ENCODE data around the gene HDAC11. TPM values are rescaled to one million over a fixed set of nuclear protein-coding genes. Genes with fewer than 3 reads are reported as not detected.
"Not testable (repeated sequence)": the region's sequence is repeated elsewhere in the genome, so short reads cannot be mapped to it uniquely, and the experiment has no call there.

The HDAC11 gene
- polyA plus RNA-seq, 1 experiment = 7.1 TPM

DNA sequence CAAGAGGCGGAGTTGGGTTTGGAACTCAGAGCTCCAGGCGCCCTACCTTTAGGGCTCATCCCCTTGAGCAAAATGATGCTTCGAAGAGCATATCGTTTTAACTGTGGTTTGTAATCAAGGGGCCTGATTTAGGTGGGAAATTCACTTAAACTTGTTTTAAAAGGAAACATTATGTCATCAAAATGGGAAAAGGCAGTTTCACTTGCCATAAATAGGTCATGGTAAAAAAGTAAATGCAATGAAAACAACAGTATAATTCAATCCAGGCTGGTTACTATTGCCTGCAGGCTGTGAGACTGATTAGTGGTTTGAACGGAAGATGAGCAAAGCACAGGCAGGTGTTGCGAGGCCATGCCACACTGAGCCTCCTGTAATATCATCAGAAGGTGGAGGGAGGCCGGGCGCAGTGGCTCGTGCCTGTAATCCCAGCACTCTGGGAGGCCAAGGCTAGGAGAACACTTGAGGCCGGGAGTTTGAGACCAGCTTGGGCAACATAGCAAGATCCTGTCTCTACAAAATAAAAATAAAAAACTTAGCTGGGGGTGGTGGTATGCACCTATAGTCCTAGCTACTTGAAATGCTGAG lies 2.1 kb downstream of the HDAC11 start:
- TF ChIP-seq, protein P1, sequence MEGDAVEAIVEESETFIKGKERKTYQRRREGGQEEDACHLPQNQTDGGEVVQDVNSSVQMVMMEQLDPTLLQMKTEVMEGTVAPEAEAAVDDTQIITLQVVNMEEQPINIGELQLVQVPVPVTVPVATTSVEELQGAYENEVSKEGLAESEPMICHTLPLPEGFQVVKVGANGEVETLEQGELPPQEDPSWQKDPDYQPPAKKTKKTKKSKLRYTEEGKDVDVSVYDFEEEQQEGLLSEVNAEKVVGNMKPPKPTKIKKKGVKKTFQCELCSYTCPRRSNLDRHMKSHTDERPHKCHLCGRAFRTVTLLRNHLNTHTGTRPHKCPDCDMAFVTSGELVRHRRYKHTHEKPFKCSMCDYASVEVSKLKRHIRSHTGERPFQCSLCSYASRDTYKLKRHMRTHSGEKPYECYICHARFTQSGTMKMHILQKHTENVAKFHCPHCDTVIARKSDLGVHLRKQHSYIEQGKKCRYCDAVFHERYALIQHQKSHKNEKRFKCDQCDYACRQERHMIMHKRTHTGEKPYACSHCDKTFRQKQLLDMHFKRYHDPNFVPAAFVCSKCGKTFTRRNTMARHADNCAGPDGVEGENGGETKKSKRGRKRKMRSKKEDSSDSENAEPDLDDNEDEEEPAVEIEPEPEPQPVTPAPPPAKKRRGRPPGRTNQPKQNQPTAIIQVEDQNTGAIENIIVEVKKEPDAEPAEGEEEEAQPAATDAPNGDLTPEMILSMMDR (IDR thresholded peaks at IDR 0.05; ENCODE audit: low read depth, low read length) = no peak
- ChIA-PET POLR2A (no interaction called here), CTCF (interaction anchor here (1.2 to 8.7 kb wide), 7 partner anchors 13 to 390 kb away, joined by 3 to 58 read pairs (median 11); no protein-coding TSS in a partner anchor)
- H3K9me3 ChIP-seq (ENCODE audit: control insufficient read depth, insufficient read depth, low read length) = no peaks in the 10 kb centered on the region; the same call in 1 of the 2 replicates
- H3K27ac ChIP-seq (ENCODE audit: low read depth, low read length) = no peak overlapping the region
- no peaks in the 10 kb centered on the region for H3K27me3 ChIP-seq (ENCODE audit: control insufficient read depth, insufficient read depth, low read length)
- no peak overlapping the region for H3K4me3 ChIP-seq (ENCODE audit: low read depth, low read length)
- DNase-seq (ENCODE audit: low read depth, low spot score) = no peak

DNA sequence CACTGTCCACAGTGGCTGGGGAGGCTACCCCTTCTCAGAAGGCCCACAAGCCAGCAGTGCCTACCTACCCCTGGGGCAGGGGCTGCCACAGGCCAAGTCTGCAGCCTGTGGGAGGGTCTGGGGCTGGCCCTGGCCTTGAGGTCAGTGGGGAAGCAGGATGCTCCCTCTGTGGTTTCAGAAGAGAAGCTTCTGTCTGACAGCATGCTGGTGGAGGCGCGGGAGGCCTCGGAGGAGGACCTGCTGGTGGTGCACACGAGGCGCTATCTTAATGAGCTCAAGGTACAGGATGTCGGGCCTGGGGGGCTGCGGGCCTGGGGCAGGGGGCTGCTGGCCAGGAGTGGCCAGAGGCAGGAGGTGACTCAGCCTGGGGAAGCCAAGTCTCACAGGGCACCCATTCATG lies 3.2 kb downstream of the HDAC11 start:
- Histone ChIP-seq H3K27me3 (ENCODE audit: control insufficient read depth, insufficient read depth, low read length) (no peaks in the 10 kb centered on the region), H3K4me3 (ENCODE audit: low read depth, low read length) (no peak overlapping the region), H3K9me3 (ENCODE audit: control insufficient read depth, insufficient read depth, low read length) (no peaks in the 10 kb centered on the region; the same call in 1 of the 2 replicates), H3K27ac (ENCODE audit: low read depth, low read length) (no peak overlapping the region)
- POLR2A ChIA-PET = no interaction called here
- TF ChIP-seq, protein P1 (IDR thresholded peaks at IDR 0.05; ENCODE audit: low read depth, low read length) = no peak
- DNase-seq (ENCODE audit: low read depth, low spot score) = no peak
- CTCF ChIA-PET = interaction anchor here (0.6 to 8.7 kb wide), 6 partner anchors 12 to 754 kb away, joined by 3 to 58 read pairs (median 5); no protein-coding TSS in a partner anchor

DNA sequence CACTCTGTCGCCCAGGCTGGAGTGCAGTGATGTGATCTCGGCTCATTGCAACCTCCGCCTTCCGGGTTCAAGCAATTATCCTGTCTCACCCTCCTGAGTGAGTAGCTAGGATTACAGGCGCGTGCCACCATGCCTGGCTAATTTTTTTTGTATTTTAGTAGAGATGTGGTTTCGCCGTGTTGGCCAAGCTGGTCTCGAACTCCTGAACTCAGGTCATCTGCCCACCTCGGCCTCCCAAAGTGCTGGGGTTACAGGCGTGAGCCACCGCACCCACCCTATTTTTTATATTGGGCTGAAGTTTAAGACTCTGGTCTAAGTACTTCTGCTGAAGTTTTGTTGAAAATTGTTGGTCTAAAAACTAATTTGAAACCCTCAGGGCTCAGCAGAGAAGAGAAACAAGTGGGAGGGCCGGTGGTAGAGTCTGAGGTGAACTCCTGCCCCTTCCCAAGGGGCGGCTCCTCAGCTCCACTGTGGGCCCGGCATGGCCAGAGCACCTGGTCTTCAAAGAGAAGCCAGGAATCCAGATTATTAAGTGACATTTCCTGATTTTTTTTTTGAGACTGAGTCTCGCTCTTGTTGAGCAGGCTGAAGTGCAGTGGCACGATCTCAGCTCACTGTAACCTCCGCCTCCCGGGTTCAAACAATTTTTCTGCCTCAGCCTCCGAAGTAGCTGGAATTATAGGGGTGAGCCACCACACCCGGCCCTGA lies 4.0 kb downstream of the HDAC11 start:
- H3K27ac ChIP-seq (ENCODE audit: low read depth, low read length) = no peak overlapping the region
- H3K4me3 ChIP-seq (ENCODE audit: low read depth, low read length) = no peak overlapping the region
- TF ChIP-seq, protein P1 (IDR thresholded peaks at IDR 0.05; ENCODE audit: low read depth, low read length) = no peak
- no peaks in the 10 kb centered on the region; the same call in 1 of the 2 replicates for H3K9me3 ChIP-seq (ENCODE audit: control insufficient read depth, insufficient read depth, low read length)
- no peaks in the 10 kb centered on the region for H3K27me3 ChIP-seq (ENCODE audit: control insufficient read depth, insufficient read depth, low read length)
- CTCF ChIA-PET = interaction anchor here (0.9 to 8.7 kb wide), 4 partner anchors 11 to 392 kb away, joined by 3 to 58 read pairs (median 14); no protein-coding TSS in a partner anchor
- DNase-seq (ENCODE audit: low read depth, low spot score) = no peak
- POLR2A ChIA-PET = no interaction called here

DNA sequence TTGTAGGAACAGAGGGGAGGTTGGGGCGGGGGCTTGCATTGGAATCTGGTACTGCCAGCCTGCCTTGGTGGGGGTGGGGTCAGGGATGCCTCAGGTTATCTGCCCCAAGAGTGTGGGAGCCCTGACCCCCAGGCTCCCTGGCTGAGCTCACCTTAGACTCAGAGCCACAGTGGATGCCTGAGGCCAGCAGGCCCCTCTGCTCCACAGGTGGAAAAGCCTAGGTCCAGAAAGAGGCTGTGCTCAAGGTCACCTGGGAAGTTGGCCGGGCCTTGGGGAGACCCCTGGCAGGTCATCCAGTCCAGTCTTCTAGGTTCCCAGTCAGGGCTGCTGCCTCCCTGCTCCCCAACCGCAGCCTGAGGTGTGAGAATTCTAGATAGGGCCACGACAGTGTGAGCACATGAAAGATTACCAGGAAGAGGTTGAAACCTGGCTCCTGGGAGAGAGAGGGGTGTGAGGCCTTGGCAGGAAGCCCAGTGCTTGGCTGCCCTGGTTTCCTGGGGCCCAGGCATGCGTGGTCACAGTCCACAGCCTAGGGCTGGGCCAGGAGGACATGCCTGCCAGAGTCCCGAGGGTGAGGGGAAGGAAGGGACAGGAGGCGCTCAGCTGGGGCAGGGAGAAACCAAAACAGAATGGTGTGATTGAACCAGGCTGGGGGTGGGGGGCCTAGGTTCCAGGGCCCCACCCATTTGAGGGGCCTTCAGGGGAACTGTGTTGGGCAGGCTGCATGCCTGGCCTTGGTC lies 4.9 kb downstream of the HDAC11 start:
- H3K4me3 ChIP-seq (ENCODE audit: low read depth, low read length) = no peak overlapping the region
- CTCF ChIA-PET = interaction anchor here (0.5 to 8.7 kb wide), 6 partner anchors 10 to 393 kb away, joined by 3 to 58 read pairs (median 6); no protein-coding TSS in a partner anchor
- TF ChIP-seq, protein P1 (IDR thresholded peaks at IDR 0.05; ENCODE audit: low read depth, low read length) = no peak
- no peaks in the 10 kb centered on the region for H3K9me3 ChIP-seq (ENCODE audit: control insufficient read depth, insufficient read depth, low read length)
- DNase-seq (ENCODE audit: low read depth, low spot score) = no peak
- POLR2A ChIA-PET = no interaction called here
- H3K27me3 ChIP-seq (ENCODE audit: control insufficient read depth, insufficient read depth, low read length) = no peaks in the 10 kb centered on the region
- no peak overlapping the region for H3K27ac ChIP-seq (ENCODE audit: low read depth, low read length)

DNA sequence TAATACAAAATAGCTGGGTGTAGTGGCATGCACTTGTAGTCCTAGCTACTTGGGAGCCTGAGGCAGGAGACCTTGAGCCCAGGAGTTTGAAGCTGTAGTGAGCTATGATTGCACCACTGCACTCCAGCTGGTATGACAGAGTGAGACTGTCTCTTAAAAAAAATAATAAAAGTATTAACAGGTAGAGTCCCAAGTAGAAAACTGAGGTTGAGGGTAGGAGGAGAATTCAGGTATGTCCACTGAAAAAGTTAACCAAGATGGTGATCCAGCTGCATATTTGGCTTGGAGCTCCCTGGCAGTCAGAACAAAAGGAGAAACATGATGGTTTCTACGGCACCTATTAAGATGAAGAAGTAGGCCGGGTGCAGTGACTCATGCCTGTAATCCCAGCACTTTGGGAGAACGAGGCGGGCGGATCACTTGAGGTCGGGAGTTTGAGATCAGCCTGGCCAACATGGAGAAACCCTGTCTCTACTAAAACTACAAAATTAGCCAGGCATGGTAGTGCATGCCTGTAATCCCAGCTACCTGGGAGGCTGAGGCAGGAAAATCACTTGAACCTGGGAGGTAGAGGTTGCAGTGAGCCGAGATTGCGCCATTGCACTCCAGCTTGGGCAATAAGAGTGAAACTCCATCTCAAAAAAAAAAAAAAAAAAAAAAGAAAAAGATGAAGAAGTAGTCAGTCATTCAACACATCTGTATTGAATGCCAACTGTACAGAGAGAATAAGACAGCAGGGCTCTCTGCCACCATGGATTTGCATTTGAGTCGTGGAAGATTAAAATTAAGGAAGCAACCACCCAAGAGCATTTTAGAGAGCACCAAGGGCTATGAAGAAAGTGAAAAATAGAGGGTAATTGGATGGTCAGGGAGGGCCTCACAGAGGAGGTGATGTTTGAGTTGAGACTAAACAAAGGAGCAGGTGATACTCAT lies 5.8 kb downstream of the HDAC11 start:
- POLR2A ChIA-PET; H3K27ac ChIP-seq (ENCODE audit: low read depth, low read length); H3K27me3 ChIP-seq (ENCODE audit: control insufficient read depth, insufficient read depth, low read length); H3K9me3 ChIP-seq (ENCODE audit: control insufficient read depth, insufficient read depth, low read length); DNase-seq (ENCODE audit: low read depth, low spot score); H3K4me3 ChIP-seq (ENCODE audit: low read depth, low read length): not testable (repeated sequence)
- CTCF ChIA-PET = interaction anchor here (0.5 to 8.7 kb wide), 9 partner anchors 9 to 394 kb away, joined by 3 to 58 read pairs (median 6); no protein-coding TSS in a partner anchor
